Activated CD8-positive, alpha-beta memory T cell treated with anti-CD3 and anti-CD28 coated beads, Interleukin-2, amount 10 ng/mL, durations not matched to agents 7 days and 5 days (primary cell): ENCODE results near the gene CEACAM16. TPM values are rescaled to one million over a fixed set of nuclear protein-coding genes. Genes with fewer than 3 reads are reported as not detected.
A peak's percentile ranks its signal among the peaks of the same experiment; 100 is the strongest.

Experiments
- ATAC-seq: fragments of 150-1000 bp; cut with Tn5 transposase; one replicate; pipeline ENCODE4 v1.10.0; 2021; ENCODE audit warnings: moderate library complexity
- CTCF ChIA-PET: fragments of 350-600 bp; sonication (Branson Sonifier 250); formaldehyde crosslinking; loops from one replicate; lab custom pipeline; 2021; ENCODE audit warnings: antibody characterized with exemption; lab: Charles Lee
- DNase-seq: peaks from one replicate; pipeline ENCODE4 v3.0.0-alpha.2; 2020
- H3K27ac Mint-ChIP-seq: one replicate; pipeline ENCODE4 v1.8.0; 2021; ENCODE audit warnings: mild to moderate bottlenecking, mixed read lengths
- H3K27me3 Mint-ChIP-seq: one replicate; pipeline ENCODE4 v1.8.0; 2021; ENCODE audit warnings: mixed read lengths
- H3K36me3 Mint-ChIP-seq: one replicate; pipeline ENCODE4 v1.8.0; 2021; ENCODE audit warnings: mild to moderate bottlenecking, mixed read lengths
- H3K4me1 Mint-ChIP-seq: one replicate; pipeline ENCODE4 v1.8.0; 2021; ENCODE audit warnings: mixed read lengths
- H3K4me3 Mint-ChIP-seq: one replicate; pipeline ENCODE4 v1.8.0; 2021; ENCODE audit warnings: mild to moderate bottlenecking, moderate library complexity, mixed read lengths
- H3K9me3 Mint-ChIP-seq: one replicate; pipeline ENCODE4 v1.8.0; 2022; ENCODE audit warnings: low read depth, mixed read lengths
- total RNA-seq, 2 experiments: library from RNA; stranded (reverse); gene quantifications; one replicate each; pipeline ENCODE4 v1.2.3, GENCODE V29; 2021

Gene CEACAM16
- total RNA-seq, 2 experiments from 2014 or later, result not detected

DNA sequence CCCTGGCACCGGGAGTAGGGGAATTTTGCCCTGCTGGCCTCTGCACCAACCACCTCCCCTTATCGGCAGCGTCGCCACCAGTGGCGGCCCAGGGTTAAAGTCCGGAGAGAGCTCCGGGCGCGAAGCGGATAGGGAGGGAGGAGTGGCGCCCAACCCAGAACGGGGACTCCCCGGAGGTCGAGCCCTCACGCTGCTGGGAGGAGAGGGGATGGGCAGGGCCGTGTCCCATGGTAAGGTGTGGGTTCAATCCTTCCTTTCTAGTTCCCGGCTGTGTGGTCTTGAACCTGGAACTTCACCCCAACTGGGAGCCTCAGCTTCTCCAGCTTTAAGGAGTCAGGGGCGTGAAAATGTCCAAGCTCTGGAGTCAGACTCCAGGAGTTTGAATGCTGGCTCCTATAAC, 26.3 kb downstream of the CEACAM16 start:
- Mint-ChIP-seq H3K27me3 (peaks cover 5% of the 10 kb centered on the region), H3K9me3 (no peaks in the 10 kb centered on the region), H3K36me3 (no peaks in the 10 kb centered on the region), H3K4me3 (no peak overlapping the region), H3K4me1 (peaks cover 51% of the 10 kb centered on the region), H3K27ac (no peak overlapping the region)
- CTCF ChIA-PET, result interaction anchor here (0.7 to 10.2 kb wide), 7 partner anchors 16 to 968 kb away, joined by 4 to 406 read pairs (median 36); partner anchors contain the start of gene CBLC
- DNase-seq, result no peak
- ATAC-seq, result no peak

DNA sequence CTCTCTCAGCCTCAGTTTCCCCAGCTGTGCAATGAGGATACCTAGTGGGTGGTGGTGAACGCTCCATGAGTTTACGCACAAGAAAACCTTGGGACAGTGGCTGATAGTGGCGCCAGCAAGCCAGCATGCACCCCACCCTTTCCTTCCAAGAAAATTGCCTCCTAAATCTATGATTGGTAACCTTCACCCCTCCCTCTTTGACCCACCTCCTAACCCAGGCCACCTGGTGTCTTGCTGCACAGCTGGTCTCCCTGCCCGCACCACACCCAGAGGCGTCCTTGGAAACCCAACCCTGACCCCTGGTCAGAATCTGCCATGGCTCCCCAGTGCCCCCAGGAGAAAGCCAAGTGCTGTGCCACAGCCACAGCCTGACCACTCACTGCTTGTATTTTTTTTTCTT, 26.7 kb downstream of the CEACAM16 start:
- Mint-ChIP-seq H3K27me3 (peaks cover 2% of the 10 kb centered on the region), H3K27ac (no peak overlapping the region), H3K9me3 (no peaks in the 10 kb centered on the region), H3K36me3 (no peaks in the 10 kb centered on the region), H3K4me1 (peaks cover 51% of the 10 kb centered on the region), H3K4me3 (no peak overlapping the region)
- CTCF ChIA-PET, result interaction anchor here (0.7 to 10.2 kb wide), 6 partner anchors 16 to 967 kb away, joined by 4 to 406 read pairs (median 56); partner anchors contain the start of gene CBLC
- DNase-seq (no peak), ATAC-seq (no peak)

DNA sequence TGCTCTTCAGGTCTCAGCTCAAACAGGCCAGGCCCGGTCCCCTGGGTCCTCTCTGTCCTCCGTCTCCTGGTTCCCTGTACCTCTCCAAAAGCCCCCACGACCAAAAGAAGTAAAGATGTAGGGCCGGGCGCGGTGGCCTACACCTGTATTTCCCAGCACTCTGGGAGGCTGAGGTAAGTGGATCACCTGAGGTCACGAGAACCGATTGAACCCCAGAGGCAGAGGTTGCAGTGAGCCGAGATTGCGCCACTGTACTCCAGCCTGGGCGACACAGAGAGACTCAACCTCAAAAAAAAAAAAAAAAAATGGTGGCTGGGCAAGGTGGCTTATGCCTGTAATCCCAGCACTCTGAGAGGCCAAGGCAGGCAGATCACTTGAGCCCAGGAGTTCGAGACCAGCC, 27.5 kb downstream of the CEACAM16 start:
- Mint-ChIP-seq H3K27ac (no peak overlapping the region), H3K36me3 (no peaks in the 10 kb centered on the region), H3K9me3 (no peaks in the 10 kb centered on the region), H3K27me3 (no peaks in the 10 kb centered on the region), H3K4me1 (peaks cover 49% of the 10 kb centered on the region), H3K4me3 (no peak overlapping the region)
- no peak for ATAC-seq
- no peak for DNase-seq
- CTCF ChIA-PET, result interaction anchor here (1.5 to 10.2 kb wide), 5 partner anchors 16 to 70 kb away, joined by 4 to 406 read pairs (median 75); partner anchors contain the start of gene CBLC

DNA sequence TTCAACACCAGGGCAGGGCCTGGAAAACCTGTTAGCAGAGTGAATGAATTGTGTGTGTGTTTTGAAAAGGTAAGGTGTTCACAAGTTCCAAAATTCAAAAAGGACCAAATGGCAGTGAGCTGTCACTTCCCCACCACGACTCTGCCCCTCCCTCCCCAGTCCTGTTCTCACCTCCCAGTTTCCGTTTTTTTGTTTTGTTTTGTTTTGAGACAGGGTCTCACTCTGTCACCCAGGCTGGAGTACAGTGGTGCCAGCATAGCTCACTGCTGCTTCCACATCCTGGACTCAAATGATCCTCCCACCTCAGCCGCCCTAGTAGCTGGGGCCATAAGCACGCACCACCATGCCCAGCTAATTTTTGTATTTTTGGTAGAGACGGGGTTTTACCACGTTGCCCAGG, 29.2 kb downstream of the CEACAM16 start:
- CTCF ChIA-PET, result interaction anchor here (0.9 to 7.2 kb wide), 7 partner anchors 11 to 116 kb away, joined by 3 to 59 read pairs (median 5); no protein-coding TSS in a partner anchor
- Mint-ChIP-seq H3K36me3 (no peaks in the 10 kb centered on the region), H3K27ac (no peak overlapping the region), H3K9me3 (no peaks in the 10 kb centered on the region), H3K27me3 (no peaks in the 10 kb centered on the region), H3K4me3 (peak overlapping the region; percentile 7), H3K4me1 (peaks cover 32% of the 10 kb centered on the region)
- no peak for ATAC-seq
- DNase-seq, result no peak

DNA sequence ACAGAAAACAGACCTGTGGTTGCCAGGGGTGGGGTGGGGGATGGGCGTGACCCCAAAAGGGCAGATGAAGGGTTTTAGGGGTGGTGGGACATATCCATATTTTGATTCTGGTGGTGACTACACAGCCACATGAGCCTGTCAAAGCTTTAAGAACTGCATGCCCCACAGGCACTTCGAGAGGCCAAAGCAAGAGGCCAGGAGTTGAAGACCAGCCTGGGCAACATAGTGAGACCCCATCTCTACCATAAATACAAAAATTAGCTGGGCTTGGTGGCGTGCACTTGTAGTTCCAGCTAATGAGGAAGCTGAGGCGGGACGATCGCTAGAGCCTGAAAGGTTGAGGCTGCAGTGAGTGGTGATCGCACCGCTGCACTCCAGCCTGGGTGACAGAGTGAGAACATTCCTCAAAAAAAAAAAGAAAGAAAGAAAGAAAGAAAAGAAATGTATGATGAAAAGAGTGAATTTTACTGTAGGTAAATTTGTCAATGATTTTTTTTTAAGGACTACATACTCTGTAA, 30.6 kb downstream of the CEACAM16 start:
- Mint-ChIP-seq H3K9me3 (no peaks in the 10 kb centered on the region), H3K27ac (no peak overlapping the region), H3K36me3 (no peaks in the 10 kb centered on the region), H3K4me1 (peaks cover 18% of the 10 kb centered on the region), H3K27me3 (no peaks in the 10 kb centered on the region), H3K4me3 (no peak overlapping the region)
- DNase-seq (no peak), ATAC-seq (no peak)
- CTCF ChIA-PET, result interaction anchor here (1.2 to 7.2 kb wide), 5 partner anchors 9 to 330 kb away, joined by 3 to 59 read pairs (median 6); no protein-coding TSS in a partner anchor

DNA sequence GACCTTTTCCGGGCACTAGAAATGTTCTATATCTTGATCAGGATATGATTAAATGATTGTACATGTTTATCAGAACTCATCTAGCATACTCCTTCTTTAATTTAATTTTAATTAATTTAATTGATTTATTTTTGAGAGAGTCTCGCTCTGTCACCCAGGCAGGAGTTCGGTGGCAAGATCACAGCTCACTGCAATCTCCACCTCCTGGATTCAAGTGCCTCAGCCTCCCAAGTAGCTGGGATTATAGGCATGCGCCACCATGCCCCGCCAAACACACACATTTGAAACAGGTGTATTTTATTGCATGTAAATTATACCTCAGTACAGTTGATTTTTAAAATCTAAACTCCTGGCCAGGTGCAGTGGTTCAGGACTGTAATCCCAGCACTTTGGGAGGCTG, 32.1 kb downstream of the CEACAM16 start:
- Mint-ChIP-seq H3K4me1 (peaks cover 18% of the 10 kb centered on the region), H3K36me3 (no peaks in the 10 kb centered on the region), H3K4me3 (no peak overlapping the region), H3K27ac (no peak overlapping the region), H3K9me3 (no peaks in the 10 kb centered on the region), H3K27me3 (no peaks in the 10 kb centered on the region)
- ATAC-seq, result no peak
- CTCF ChIA-PET, result interaction anchor here (0.7 to 7.2 kb wide), 3 partner anchors 12 to 328 kb away, joined by 3 to 59 read pairs (median 3); no protein-coding TSS in a partner anchor
- DNase-seq, result no peak

DNA sequence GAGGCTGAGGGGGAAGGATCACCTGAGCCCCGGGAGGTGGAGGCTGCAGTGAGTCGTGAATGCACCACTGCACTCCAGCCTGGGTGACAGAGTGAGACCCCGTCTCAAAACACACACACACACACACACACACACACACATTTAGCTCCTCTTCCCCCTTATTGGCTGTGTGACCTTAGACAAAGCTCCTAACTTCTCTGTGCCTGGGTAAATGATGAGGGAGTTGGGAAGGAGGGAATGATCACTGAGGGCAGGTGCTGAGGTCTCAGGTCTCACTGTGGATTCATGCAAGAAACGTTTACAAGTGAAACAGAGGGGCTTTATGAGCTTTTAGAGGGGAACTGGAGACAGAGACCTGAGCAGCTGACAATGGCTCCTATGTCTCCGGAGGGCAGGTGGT, 32.7 kb downstream of the CEACAM16 start:
- DNase-seq, result no peak
- no peak overlapping the region for H3K4me3 Mint-ChIP-seq
- no peaks in the 10 kb centered on the region for H3K9me3 Mint-ChIP-seq
- ATAC-seq, result no peak
- CTCF ChIA-PET, result interaction anchor here (0.7 to 7.2 kb wide), 3 partner anchors 7 to 40 kb away, joined by 3 to 59 read pairs (median 22); no protein-coding TSS in a partner anchor
- H3K4me1 Mint-ChIP-seq, result peaks cover 18% of the 10 kb centered on the region
- no peak overlapping the region for H3K27ac Mint-ChIP-seq
- no peaks in the 10 kb centered on the region for H3K36me3 Mint-ChIP-seq
- H3K27me3 Mint-ChIP-seq, result no peaks in the 10 kb centered on the region

DNA sequence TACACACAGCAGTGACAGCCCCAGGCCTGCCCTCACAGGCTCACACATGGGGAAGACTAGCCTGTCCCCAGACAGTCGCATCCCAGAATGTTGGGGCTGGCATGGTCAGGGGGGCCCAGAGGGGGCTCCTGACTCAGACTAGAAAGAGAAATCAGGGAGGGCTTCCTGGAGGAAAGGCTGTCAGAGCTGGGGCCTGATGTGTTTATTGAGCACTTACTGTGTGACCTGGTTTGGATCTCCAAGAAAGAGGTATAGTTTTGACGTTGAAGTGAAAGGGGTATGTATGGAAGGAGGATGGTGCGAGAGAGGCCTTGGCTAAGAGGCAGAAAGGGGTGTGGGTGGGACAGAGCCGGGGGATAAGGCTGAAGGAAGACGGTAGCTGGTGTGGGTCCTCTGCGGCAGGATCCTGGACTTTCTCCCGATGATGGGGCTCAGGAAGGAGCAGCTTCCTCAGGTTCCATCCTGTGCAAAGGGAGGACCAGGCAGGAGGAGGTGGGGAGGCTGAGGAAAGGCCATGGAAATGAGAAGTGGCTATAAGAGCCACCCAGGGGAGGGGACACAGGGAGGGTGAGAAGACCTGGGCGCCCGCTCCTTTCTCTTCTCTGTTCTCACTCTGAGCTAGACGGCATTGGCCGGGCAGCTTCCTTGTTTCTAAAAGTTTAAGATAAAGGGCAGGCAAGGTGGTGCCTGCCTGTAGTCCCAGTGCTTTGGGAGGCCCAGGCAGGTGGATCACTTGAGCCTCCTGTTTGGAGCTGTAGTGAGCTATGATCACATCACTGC, 33.5 kb downstream of the CEACAM16 start:
- H3K27ac Mint-ChIP-seq, result no peak overlapping the region
- no peak overlapping the region for H3K4me3 Mint-ChIP-seq
- no peaks in the 10 kb centered on the region for H3K36me3 Mint-ChIP-seq
- no peaks in the 10 kb centered on the region for H3K9me3 Mint-ChIP-seq
- ATAC-seq, result no peak
- no peaks in the 10 kb centered on the region for H3K27me3 Mint-ChIP-seq
- DNase-seq, result no peak
- CTCF ChIA-PET, result interaction anchor here (0.7 to 7.2 kb wide), 5 partner anchors 8 to 75 kb away, joined by 3 to 59 read pairs (median 7); no protein-coding TSS in a partner anchor
- H3K4me1 Mint-ChIP-seq, result peaks cover 25% of the 10 kb centered on the region

DNA sequence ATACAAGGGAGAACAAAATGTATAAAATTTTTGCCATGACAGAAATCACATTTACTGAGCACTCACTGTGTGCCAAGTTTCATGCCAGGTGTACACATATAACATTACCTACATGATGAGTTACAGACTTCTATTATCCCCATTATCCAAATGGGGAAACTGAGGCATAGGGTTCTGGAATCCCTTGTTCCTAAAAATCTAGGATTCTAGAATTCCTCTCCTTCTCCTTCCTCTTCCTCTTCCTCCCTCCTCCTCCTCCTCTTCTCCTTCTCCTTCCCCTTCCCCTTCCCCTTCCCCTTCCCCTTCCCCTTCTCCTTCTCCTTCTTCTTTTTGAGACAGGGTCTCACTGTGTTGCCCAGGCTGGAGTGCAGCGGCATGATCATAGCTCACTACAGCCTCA, 35.4 kb downstream of the CEACAM16 start:
- Mint-ChIP-seq H3K4me3 (no peak overlapping the region), H3K27me3 (no peaks in the 10 kb centered on the region)

DNA sequence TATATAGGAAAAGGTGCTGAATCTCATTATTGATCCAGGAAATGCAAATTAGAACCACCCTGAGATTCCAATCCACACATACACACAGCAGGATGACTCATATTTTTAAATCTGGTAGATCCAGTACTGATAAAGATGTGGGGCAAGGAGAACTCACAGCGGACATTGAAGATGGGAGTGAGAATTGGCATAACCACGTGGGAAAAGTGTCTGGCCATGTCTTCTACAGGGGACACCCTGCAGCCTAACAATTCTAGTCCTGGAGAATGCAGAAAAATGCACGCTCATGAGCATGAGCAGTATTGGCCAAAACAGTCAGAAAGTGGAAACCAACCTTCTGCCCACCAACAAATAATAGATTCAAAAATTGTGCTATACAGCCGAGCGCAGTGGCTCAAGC, 36.1 kb downstream of the CEACAM16 start:
- Mint-ChIP-seq H3K9me3 (no peaks in the 10 kb centered on the region), H3K27ac (no peak overlapping the region), H3K36me3 (no peaks in the 10 kb centered on the region), H3K4me3 (no peak overlapping the region), H3K27me3 (no peaks in the 10 kb centered on the region), H3K4me1 (peaks cover 27% of the 10 kb centered on the region)
- ATAC-seq, result no peak
- no peak for DNase-seq
- CTCF ChIA-PET, result interaction anchor here (2.1 to 2.2 kb wide), 2 partner anchors 11 to 36 kb away, joined by 8 to 9 read pairs; no protein-coding TSS in a partner anchor

More for the DNA sequence above, 35.4 kb downstream of the CEACAM16 start:
- DNase-seq (no peak), ATAC-seq (no peak)
- Mint-ChIP-seq H3K9me3 (no peaks in the 10 kb centered on the region), H3K4me1 (peaks cover 27% of the 10 kb centered on the region), H3K27ac (no peak overlapping the region), H3K36me3 (no peaks in the 10 kb centered on the region)
- CTCF ChIA-PET, result interaction anchor here (2.6 to 7.2 kb wide), 2 partner anchors 10 to 37 kb away, joined by 22 to 59 read pairs; no protein-coding TSS in a partner anchor

DNA sequence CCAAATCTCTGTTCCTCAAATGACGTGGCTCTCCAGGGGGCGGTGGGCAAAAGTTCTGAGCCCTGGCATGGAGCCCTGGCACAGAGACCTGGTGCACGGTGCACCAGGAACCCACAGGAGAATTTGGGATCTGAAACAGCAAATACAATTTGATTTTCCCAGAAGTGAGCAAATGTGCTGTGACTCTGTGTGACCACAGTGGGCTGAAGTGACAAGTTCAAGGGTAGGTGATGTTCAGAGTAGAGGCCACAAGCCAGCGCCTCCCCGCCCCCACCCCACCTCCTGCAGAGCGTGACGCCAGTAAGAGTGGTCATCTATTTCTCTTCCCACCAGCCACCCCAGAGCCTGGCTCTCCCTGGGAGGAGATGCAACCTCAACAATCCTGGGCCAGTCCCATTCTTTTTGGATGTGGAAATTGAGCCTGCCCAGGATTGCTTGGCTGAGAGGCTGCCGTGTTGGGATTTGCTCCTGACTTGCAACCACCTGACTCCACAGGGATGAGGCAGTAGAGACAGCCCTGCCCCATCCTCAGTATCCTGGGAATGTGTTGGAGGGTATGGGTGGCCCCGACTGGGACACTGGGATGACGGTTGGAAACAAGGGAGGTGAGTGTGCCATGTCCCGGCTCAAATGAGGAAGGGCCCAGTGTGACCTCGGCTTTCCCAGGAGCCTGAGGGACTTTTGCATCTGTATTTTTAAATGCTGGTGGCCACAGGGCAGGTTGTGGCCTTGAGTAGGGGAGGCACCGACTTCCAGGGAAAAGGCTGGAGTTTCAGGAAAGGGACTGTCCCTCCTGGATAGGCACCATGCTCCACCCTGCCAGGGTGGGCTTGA, 38.5 kb downstream of the CEACAM16 start:
- no peaks in the 10 kb centered on the region for H3K9me3 Mint-ChIP-seq
- no peaks in the 10 kb centered on the region for H3K36me3 Mint-ChIP-seq
- CTCF ChIA-PET, result interaction anchor here (1.0 to 9.0 kb wide), 4 partner anchors 13 to 33 kb away, joined by 5 to 75 read pairs (median 8); no protein-coding TSS in a partner anchor
- ATAC-seq, result peak; percentile 59
- no peak overlapping the region for H3K4me3 Mint-ChIP-seq
- peak overlapping the region; percentile 20 for H3K27ac Mint-ChIP-seq
- H3K4me1 Mint-ChIP-seq, result peaks cover 32% of the 10 kb centered on the region
- H3K27me3 Mint-ChIP-seq, result no peaks in the 10 kb centered on the region
- DNase-seq, result no peak

DNA sequence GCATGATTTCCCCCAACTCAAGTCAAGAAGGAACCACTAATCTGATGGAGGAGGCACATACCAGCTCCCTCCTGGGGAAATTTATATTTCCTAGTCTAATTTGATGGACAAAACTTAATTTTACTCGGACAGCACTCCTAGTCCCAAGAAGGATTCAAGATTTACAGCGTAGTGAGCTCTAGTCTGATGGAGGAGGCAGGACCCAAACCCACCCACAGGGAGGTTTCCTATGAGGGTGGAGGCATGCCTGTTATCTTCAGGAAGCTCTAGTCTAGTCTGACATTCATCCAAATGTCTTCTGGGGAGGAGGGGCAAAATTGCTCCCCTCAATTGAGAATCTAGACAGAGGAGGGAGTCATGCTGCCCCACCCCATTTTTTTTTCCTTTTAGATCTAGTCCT, 39.2 kb downstream of the CEACAM16 start:
- Mint-ChIP-seq H3K9me3 (no peaks in the 10 kb centered on the region), H3K27ac (no peak overlapping the region), H3K4me1 (peaks cover 32% of the 10 kb centered on the region), H3K27me3 (no peaks in the 10 kb centered on the region), H3K4me3 (no peak overlapping the region), H3K36me3 (no peaks in the 10 kb centered on the region)
- CTCF ChIA-PET, result interaction anchor here (1.0 to 9.0 kb wide), 3 partner anchors 9 to 32 kb away, joined by 5 to 75 read pairs (median 5); no protein-coding TSS in a partner anchor
- no peak for DNase-seq
- no peak for ATAC-seq
